ENCODE results near the gene GRK5. TPM values are rescaled to one million over a fixed set of nuclear protein-coding genes. Genes with fewer than 3 reads are reported as not detected.
A peak's percentile ranks its signal among the peaks of the same experiment; 100 is the strongest.

The GRK5 gene
- total RNA-seq, 6 experiments from 2014 or later: 5.9 to 11.5 (median 7.9) TPM

GRCh38 chr10:119282446-119282845 is 75.1 kb downstream of the GRK5 start:
- peaks cover 0 to 51% (median 17%) of the 10 kb centered on the region in 4 donors for H3K4me1 ChIP-seq

GRCh38 chr10:119283387-119283786 is 76.0 kb downstream of the GRK5 start:
- Histone ChIP-seq H3K4me1 (peaks cover 0 to 53% (median 18%) of the 10 kb centered on the region in 4 donors), H3K9me3 (no peaks in the 10 kb centered on the region), H3K36me3 (no peaks in the 10 kb centered on the region), H3K27ac (peak overlapping the region in 2 of 3 donors; percentile 48 to 72), H3K27me3 (no peaks in the 10 kb centered on the region), H3K4me3 (no peak overlapping the region)
- DNase-seq (peak in 1 of 3 donors; percentile 67), ATAC-seq (peak in 1 of 4 donors; percentile 18)
- 100% methylated on average over 1 of the region's 5 CpGs for WGBS (ENCODE audit: insufficient coverage, low coverage, low lambda C conversion rate, missing lambda C conversion rate)
- TF ChIP-seq CTCF (IDR thresholded peaks at IDR 0.05): no peak
- TF ChIP-seq POLR2A (IDR thresholded peaks at IDR 0.05): no peak
- intact Hi-C loops (cut with DNase I): loop anchor here in 1 of 2 donors (10.0 kb wide), 1 partner anchor 131 kb away; no protein-coding TSS in a partner anchor

More at GRCh38 chr10:119282446-119282845, 75.1 kb downstream of the GRK5 start:
- WGBS (ENCODE audit: insufficient coverage, low coverage, low lambda C conversion rate, missing lambda C conversion rate): no CpG with 5 or more reads among the region's 9 CpGs
- Histone ChIP-seq H3K9me3 (no peaks in the 10 kb centered on the region), H3K4me3 (no peak overlapping the region), H3K36me3 (no peaks in the 10 kb centered on the region), H3K27me3 (no peaks in the 10 kb centered on the region), H3K27ac (no peak overlapping the region)
- intact Hi-C loops (cut with DNase I): loop anchor here in 1 of 2 donors (10.0 kb wide), 1 partner anchor 132 kb away; no protein-coding TSS in a partner anchor
- DNase-seq: peak in 1 of 3 donors; percentile 13
- TF ChIP-seq POLR2A (IDR thresholded peaks at IDR 0.05): no peak
- TF ChIP-seq CTCF (IDR thresholded peaks at IDR 0.05): no peak
- no peak for ATAC-seq

GRCh38 chr10:119283818-119284217 is 76.4 kb downstream of the GRK5 start:
- no peak for TF ChIP-seq POLR2A (IDR thresholded peaks at IDR 0.05)
- TF ChIP-seq CTCF (IDR thresholded peaks at IDR 0.05): no peak
- ATAC-seq (peak; percentile 37 to 76 (median 71)), DNase-seq (peak in 1 of 3 donors; percentile 88)
- Histone ChIP-seq H3K9me3 (no peaks in the 10 kb centered on the region), H3K27ac (peak overlapping the region in 2 of 3 donors; percentile 48 to 72), H3K4me3 (no peak overlapping the region), H3K27me3 (no peaks in the 10 kb centered on the region), H3K4me1 (peaks cover 0 to 57% (median 20%) of the 10 kb centered on the region in 4 donors), H3K36me3 (no peaks in the 10 kb centered on the region)
- 29% methylated on average over 5 of the region's 5 CpGs for whole genome bisulfite sequencing (ENCODE audit: insufficient coverage, low coverage, low lambda C conversion rate, missing lambda C conversion rate)
- intact Hi-C loops (cut with DNase I): loop anchor here in 1 of 2 donors (10.0 kb wide), 1 partner anchor 131 kb away; no protein-coding TSS in a partner anchor

- peak; percentile 51 to 82 (median 69) for ATAC-seq
- DNase-seq: peak; percentile 45 to 87 (median 83)
- 68% methylated on average over 6 of the region's 7 CpGs for WGBS (ENCODE audit: insufficient coverage, low coverage, low lambda C conversion rate, missing lambda C conversion rate)
Measured at GRCh38 chr10:119284679-119285096, 77.3 kb downstream of the GRK5 start.

More at GRCh38 chr10:119284679-119285096, 77.3 kb downstream of the GRK5 start:
- H3K4me1 ChIP-seq: peaks cover 0 to 66% (median 28%) of the 10 kb centered on the region in 4 donors
- intact Hi-C loops (cut with DNase I): loop anchor here in 1 of 2 donors (10.0 kb wide), 1 partner anchor 130 kb away; no protein-coding TSS in a partner anchor
- H3K36me3 ChIP-seq: no peaks in the 10 kb centered on the region
- no peaks in the 10 kb centered on the region for H3K27me3 ChIP-seq
- H3K27ac ChIP-seq: peak overlapping the region in 2 of 3 donors; percentile 48 to 72
- H3K9me3 ChIP-seq: no peaks in the 10 kb centered on the region
- no peak overlapping the region for H3K4me3 ChIP-seq
- TF ChIP-seq POLR2A (IDR thresholded peaks at IDR 0.05) (no peak), CTCF (IDR thresholded peaks at IDR 0.05) (no peak)

Data from right lobe of liver (tissue), 6 donors.